HCT116 (cell line): Measurements from ENCODE around the gene RIMBP2. TPM values are rescaled to one million over a fixed set of nuclear protein-coding genes. Genes with fewer than 3 reads are reported as not detected.

Source experiments
- ATAC-seq: fragments of 200-7000 bp; cut with Tn5 transposase; 2 replicates; pipeline ENCODE4 v1.9.1; 2020; ENCODE audit warnings: mild to moderate bottlenecking, moderate library complexity
- BruUV-seq: library from RNA; stranded (reverse); fragments of 400-500 nt; replicated peaks from 2 replicates; lab custom pipeline; 2021; lab: Mats Ljungman, UMichigan
- CTCF ChIA-PET: fragments of 300-600 bp; sonication (Branson Sonifier 250); formaldehyde crosslinking; loops from one replicate; lab custom pipeline; 2021; ENCODE audit warnings: antibody characterized with exemption; lab: Charles Lee
- POLR2A ChIA-PET: fragments of 300-600, 350-600 bp; sonication (Branson Sonifier 250); formaldehyde crosslinking; loops from one replicate; lab custom pipeline; 2021; ENCODE audit warnings: antibody characterized with exemption; lab: Charles Lee
- RAD21 ChIA-PET, 2 experiments: fragments of 300-600 bp; sonication (Branson Sonifier 250); formaldehyde crosslinking; loops; one replicate each; lab custom pipeline; 2023; ENCODE audit warnings: low total read pairs in 2 of 2; ENCODE audit not compliant: uncharacterized antibody in 2 of 2, unreplicated experiment in 2 of 2, low non-redundant PET in 1 of 2; lab: Charles Lee
- DNase-seq: peaks from one replicate; pipeline ENCODE4 v3.0.0-alpha.2; 2010; ENCODE audit warnings: low read depth, low spot score
- H2AFZ ChIP-seq: fragments of 200-600 bp; shearing (Covaris generic), sonication (generic); 2 replicates; pipeline ENCODE4 v1.6.1; 2017; ENCODE audit warnings: low read depth, mixed run types, mixed read lengths, antibody characterized with exemption, low read length; ENCODE audit not compliant: poor library complexity, severe bottlenecking
- H3K27ac ChIP-seq: 2 replicates; pipeline ENCODE4 v1.5.1; 2012; ENCODE audit warnings: low read depth, low read length
- H3K27me3 ChIP-seq: fragments of 200-600 bp; sonication (generic); 2 replicates; pipeline ENCODE4 v1.6.1; 2016; ENCODE audit warnings: mixed run types, low read length, mixed read lengths; ENCODE audit not compliant: insufficient read depth
- H3K36me3 ChIP-seq, 2 experiments: fragments of 200-500 bp in 1 of 2; fragments of 200-600 bp in 1 of 2; sonication (Bioruptor generic) in 1 of 2; sonication (generic) in 1 of 2; 2 replicates each; pipeline versions ENCODE4 v1.5.1 to v1.6.1; 2014 to 2016; ENCODE audit warnings: low read length in 2 of 2, inconsistent platforms in 1 of 2, mixed read lengths in 1 of 2, mixed run types in 1 of 2; ENCODE audit not compliant: insufficient read depth in 2 of 2, control insufficient read depth in 1 of 2
- H3K4me1 ChIP-seq, 2 experiments: fragments of 200-600 bp in 1 of 2; sonication (generic) in 1 of 2; 2 replicates each; pipeline versions ENCODE4 v1.5.1 to v1.6.1; 2012 to 2017; ENCODE audit warnings: low read length in 2 of 2, inconsistent platforms in 1 of 2, mild to moderate bottlenecking in 1 of 2, mixed read lengths in 1 of 2, mixed run types in 1 of 2, moderate library complexity in 1 of 2; ENCODE audit not compliant: insufficient read depth in 2 of 2, control insufficient read depth in 1 of 2
- H3K4me2 ChIP-seq: fragments of 200-600 bp; sonication (generic); 2 replicates; pipeline ENCODE4 v1.6.1; 2017; ENCODE audit warnings: mixed run types, low read length, mixed read lengths
- H3K4me3 ChIP-seq, 2 experiments: fragments of 200-600 bp in 1 of 2; sonication (generic) in 1 of 2; replicated peaks in 1 of 2; 2 replicates each; pipeline ENCODE4 v1.5.1; 2011 to 2016; ENCODE audit warnings: low read length in 2 of 2, control low read depth in 1 of 2, low read depth in 1 of 2, mild to moderate bottlenecking in 1 of 2, mixed read lengths in 1 of 2, mixed run types in 1 of 2
- H3K79me2 ChIP-seq: fragments of 200-600 bp; sonication (generic); 2 replicates; pipeline ENCODE4 v1.6.1; 2017; ENCODE audit warnings: mild to moderate bottlenecking, mixed run types, low read length, moderate library complexity, mixed read lengths; ENCODE audit not compliant: insufficient read depth
- H3K9ac ChIP-seq: fragments of 200-600 bp; sonication (generic); 2 replicates; pipeline ENCODE4 v1.6.1; 2016; ENCODE audit warnings: low read length, mixed read lengths
- H3K9me2 ChIP-seq: fragments of 200-600 bp; sonication (generic), shearing (Covaris generic); 2 replicates; pipeline ENCODE4 v1.6.1; 2017; ENCODE audit warnings: mixed run types, mild to moderate bottlenecking, moderate library complexity; ENCODE audit not compliant: insufficient read depth
- H3K9me3 ChIP-seq, 2 experiments: fragments of 200-500 bp in 1 of 2; fragments of 200-600 bp in 1 of 2; sonication (Bioruptor generic) in 1 of 2; sonication (generic) in 1 of 2; 2 replicates each; pipeline ENCODE4 v1.6.1; 2014 to 2017; ENCODE audit warnings: low read length in 2 of 2, mixed read lengths in 2 of 2, inconsistent platforms in 1 of 2, low read depth in 1 of 2, mild to moderate bottlenecking in 1 of 2, mixed run types in 1 of 2, moderate library complexity in 1 of 2; ENCODE audit not compliant: control insufficient read depth in 1 of 2, insufficient read depth in 1 of 2
- H4K20me1 ChIP-seq: fragments of 200-600 bp; sonication (generic), shearing (Covaris generic); 2 replicates; pipeline ENCODE4 v1.6.1; 2017; ENCODE audit warnings: mixed run types, mild to moderate bottlenecking, moderate library complexity; ENCODE audit not compliant: insufficient read depth
- CBX3 ChIP-seq: IDR thresholded peaks from 2 replicates; pipeline ENCODE4 v1.6.1; 2012; ENCODE audit warnings: low read depth
- CEBPB ChIP-seq: IDR thresholded peaks from 2 replicates; pipeline ENCODE4 v1.6.1; 2012; ENCODE audit warnings: low read depth
- EGR1 ChIP-seq: IDR thresholded peaks from 2 replicates; pipeline ENCODE4 v1.6.1; 2012; ENCODE audit warnings: low read depth
- EZH2 ChIP-seq: fragments of 200-600 bp; sonication (generic); IDR thresholded peaks from 2 replicates; pipeline ENCODE4 v1.6.1; 2017; ENCODE audit warnings: antibody characterized with exemption, mixed run types
- JUND ChIP-seq: IDR thresholded peaks from 2 replicates; pipeline ENCODE4 v1.6.1; 2012
- POLR2A ChIP-seq: IDR thresholded peaks from 2 replicates; pipeline ENCODE4 v1.7.0; 2011; ENCODE audit warnings: borderline replicate concordance; ENCODE audit not compliant: insufficient read depth, insufficient read length; ENCODE audit errors: extremely low read depth
- POLR2AphosphoS5 ChIP-seq: IDR thresholded peaks from 2 replicates; pipeline ENCODE4 v1.6.1; 2011; ENCODE audit warnings: mild to moderate bottlenecking, low read depth, low read length, moderate library complexity
- RAD21 ChIP-seq: IDR thresholded peaks from 2 replicates; pipeline ENCODE4 v1.6.1; 2012; ENCODE audit warnings: low read depth, mild to moderate bottlenecking
- SIN3A ChIP-seq: IDR thresholded peaks from 2 replicates; pipeline ENCODE4 v1.6.1; 2012; ENCODE audit warnings: low read depth
- SP1 ChIP-seq: IDR thresholded peaks from 2 replicates; pipeline ENCODE4 v1.6.1; 2012; ENCODE audit warnings: low read depth
- TCF7L2 ChIP-seq: IDR thresholded peaks from 2 replicates; pipeline ENCODE4 v1.7.0; 2011; ENCODE audit warnings: borderline replicate concordance, inconsistent platforms; ENCODE audit not compliant: insufficient read depth, insufficient read length; ENCODE audit errors: extremely low read depth
- ZNF274 ChIP-seq: fragments of 200-500 bp; sonication (Bioruptor generic); IDR thresholded peaks from 2 replicates; pipeline ENCODE4 v1.6.1; 2014; ENCODE audit warnings: mild to moderate bottlenecking, low read depth, low read length, inconsistent platforms
- intact Hi-C: fragments of 100-400 bp; cut with micrococcal nuclease; formaldehyde crosslinking; loops from 2 replicates; pipeline ENCODE4 v1.10.0; 2022
- total RNA-seq: library from RNA; stranded (reverse); gene quantifications from one replicate; pipeline ENCODE4 v1.2.1, GENCODE V29; 2021; ENCODE audit not compliant: unreplicated experiment
- TF ChIP-seq, protein P1 (sequence below): IDR thresholded peaks from 2 replicates; pipeline ENCODE4 v1.6.1; 2012
- TF ChIP-seq, protein P2 (sequence below): IDR thresholded peaks from 2 replicates; pipeline ENCODE4 v1.6.1; 2012; ENCODE audit warnings: low read depth
- TF ChIP-seq, protein P3 (sequence below), 3 experiments: fragments of 200-600 bp in 1 of 3; sonication (generic) in 1 of 3; IDR thresholded peaks in 2 of 3; conservative IDR thresholded peaks in 1 of 3; 2 replicates each; pipeline ENCODE4 v1.5.1; 2012 to 2017; ENCODE audit warnings: low read depth in 2 of 3, low read length in 2 of 3, antibody characterized with exemption in 1 of 3, borderline replicate concordance in 1 of 3, control low read depth in 1 of 3, mild to moderate bottlenecking in 1 of 3, mixed read lengths in 1 of 3, mixed run types in 1 of 3, moderate library complexity in 1 of 3; ENCODE audit not compliant: insufficient read depth in 1 of 3

Gene RIMBP2
- total RNA-seq, 1 experiment from 2014 or later: not detected

DNA sequence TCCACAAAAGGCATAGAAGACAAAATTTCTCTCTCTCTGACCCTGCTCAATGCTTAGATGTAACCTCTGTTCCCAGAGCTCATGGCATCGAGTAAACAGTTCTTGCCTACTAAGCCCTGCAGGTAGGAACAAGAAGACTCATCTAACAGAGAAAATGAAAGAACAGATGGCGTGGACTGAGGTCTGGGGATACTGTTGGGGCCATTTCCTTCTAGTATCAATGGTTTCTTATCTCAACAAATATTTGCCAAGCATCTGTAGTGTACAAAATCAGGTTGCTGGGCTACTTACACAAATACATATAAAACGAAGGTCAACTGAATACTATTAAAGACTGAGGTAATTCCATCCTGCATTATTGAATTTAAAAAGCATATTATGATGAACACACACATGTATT, 93.3 kb downstream of the RIMBP2 start:
- no peak for DNase-seq
- no peaks in the 10 kb centered on the region for H4K20me1 ChIP-seq
- CTCF ChIA-PET: no interaction called here
- POLR2A ChIA-PET: no interaction called here
- no peaks in the 10 kb centered on the region for H3K4me1 ChIP-seq
- TF ChIP-seq CBX3 (no peak), TCF7L2 (no peak), ZNF274 (no peak), JUND (no peak), POLR2A (no peak), RAD21 (no peak)
- TF ChIP-seq, protein P1, sequence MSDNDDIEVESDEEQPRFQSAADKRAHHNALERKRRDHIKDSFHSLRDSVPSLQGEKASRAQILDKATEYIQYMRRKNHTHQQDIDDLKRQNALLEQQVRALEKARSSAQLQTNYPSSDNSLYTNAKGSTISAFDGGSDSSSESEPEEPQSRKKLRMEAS: no peak
- TF ChIP-seq, all 23 proteins: peak for 0
- no TSS peak for BruUV-seq
- intact Hi-C loops: no loop called here
- Histone ChIP-seq H3K4me3 (no peak overlapping the region), H3K9me3 (peaks cover 0 to 3% of the 10 kb centered on the region in 2 experiments; a peak in 1 of 4 replicates), H2AFZ (no peak overlapping the region), H3K36me3 (no peaks in the 10 kb centered on the region), H3K9me2 (no peaks in the 10 kb centered on the region), H3K79me2 (no peaks in the 10 kb centered on the region), H3K27me3 (no peaks in the 10 kb centered on the region), H3K27ac (no peak overlapping the region), H3K4me2 (no peak overlapping the region), H3K9ac (no peak overlapping the region)
- no peak for ATAC-seq
- RAD21 ChIA-PET: no interaction called here

DNA sequence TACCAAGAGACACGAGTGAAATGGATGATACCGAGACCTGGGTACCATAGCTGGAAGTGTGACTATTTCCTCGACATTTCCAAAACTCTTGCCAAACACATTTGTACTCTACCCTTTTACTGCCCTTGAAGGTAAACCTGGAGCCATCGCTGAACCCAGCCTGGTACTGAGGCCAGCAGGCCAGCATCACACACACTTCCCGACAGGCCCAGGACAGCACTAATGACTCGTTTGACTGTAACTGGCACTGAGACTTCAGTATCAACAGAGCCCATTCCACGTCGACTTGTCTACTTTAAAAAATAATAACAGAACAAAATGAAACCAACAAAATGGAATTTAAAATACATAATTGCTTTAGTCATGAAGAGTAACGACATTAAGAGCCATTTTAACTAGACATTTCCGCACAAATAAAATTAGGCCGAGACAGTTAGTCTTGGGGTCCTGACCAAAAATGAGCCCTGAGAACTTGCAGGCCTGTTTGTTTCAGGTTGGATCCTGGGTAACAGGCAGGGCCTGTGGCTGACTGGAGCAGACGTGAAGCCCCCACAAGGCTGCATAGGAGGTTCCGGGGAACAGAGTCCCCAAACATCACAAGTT, 94.3 kb downstream of the RIMBP2 start:
- no peaks in the 10 kb centered on the region for H4K20me1 ChIP-seq
- no peak for DNase-seq
- H3K4me1 ChIP-seq: no peaks in the 10 kb centered on the region
- no TSS peak for BruUV-seq
- H3K27ac ChIP-seq: no peak overlapping the region
- no peaks in the 10 kb centered on the region for H3K9me2 ChIP-seq
- no peak overlapping the region for H3K9ac ChIP-seq
- H3K4me2 ChIP-seq: no peak overlapping the region
- no peak for ATAC-seq
- peaks cover 0 to 3% of the 10 kb centered on the region in 2 experiments; a peak in 1 of 4 replicates for H3K9me3 ChIP-seq
- no peaks in the 10 kb centered on the region for H3K36me3 ChIP-seq
- no peaks in the 10 kb centered on the region for H3K27me3 ChIP-seq
- intact Hi-C loops: no loop called here
- ChIA-PET CTCF (no interaction called here), POLR2A (no interaction called here), RAD21 (no interaction called here)
- H3K79me2 ChIP-seq: no peaks in the 10 kb centered on the region
- no peak overlapping the region for H3K4me3 ChIP-seq
- no peak overlapping the region for H2AFZ ChIP-seq
- no peak for TF ChIP-seq ZNF274
- TF ChIP-seq CEBPB: no peak
- no peak for TF ChIP-seq JUND
- TF ChIP-seq, protein P2, sequence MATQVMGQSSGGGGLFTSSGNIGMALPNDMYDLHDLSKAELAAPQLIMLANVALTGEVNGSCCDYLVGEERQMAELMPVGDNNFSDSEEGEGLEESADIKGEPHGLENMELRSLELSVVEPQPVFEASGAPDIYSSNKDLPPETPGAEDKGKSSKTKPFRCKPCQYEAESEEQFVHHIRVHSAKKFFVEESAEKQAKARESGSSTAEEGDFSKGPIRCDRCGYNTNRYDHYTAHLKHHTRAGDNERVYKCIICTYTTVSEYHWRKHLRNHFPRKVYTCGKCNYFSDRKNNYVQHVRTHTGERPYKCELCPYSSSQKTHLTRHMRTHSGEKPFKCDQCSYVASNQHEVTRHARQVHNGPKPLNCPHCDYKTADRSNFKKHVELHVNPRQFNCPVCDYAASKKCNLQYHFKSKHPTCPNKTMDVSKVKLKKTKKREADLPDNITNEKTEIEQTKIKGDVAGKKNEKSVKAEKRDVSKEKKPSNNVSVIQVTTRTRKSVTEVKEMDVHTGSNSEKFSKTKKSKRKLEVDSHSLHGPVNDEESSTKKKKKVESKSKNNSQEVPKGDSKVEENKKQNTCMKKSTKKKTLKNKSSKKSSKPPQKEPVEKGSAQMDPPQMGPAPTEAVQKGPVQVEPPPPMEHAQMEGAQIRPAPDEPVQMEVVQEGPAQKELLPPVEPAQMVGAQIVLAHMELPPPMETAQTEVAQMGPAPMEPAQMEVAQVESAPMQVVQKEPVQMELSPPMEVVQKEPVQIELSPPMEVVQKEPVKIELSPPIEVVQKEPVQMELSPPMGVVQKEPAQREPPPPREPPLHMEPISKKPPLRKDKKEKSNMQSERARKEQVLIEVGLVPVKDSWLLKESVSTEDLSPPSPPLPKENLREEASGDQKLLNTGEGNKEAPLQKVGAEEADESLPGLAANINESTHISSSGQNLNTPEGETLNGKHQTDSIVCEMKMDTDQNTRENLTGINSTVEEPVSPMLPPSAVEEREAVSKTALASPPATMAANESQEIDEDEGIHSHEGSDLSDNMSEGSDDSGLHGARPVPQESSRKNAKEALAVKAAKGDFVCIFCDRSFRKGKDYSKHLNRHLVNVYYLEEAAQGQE: no peak
- TF ChIP-seq POLR2AphosphoS5: no peak
- TF ChIP-seq, protein P3, sequence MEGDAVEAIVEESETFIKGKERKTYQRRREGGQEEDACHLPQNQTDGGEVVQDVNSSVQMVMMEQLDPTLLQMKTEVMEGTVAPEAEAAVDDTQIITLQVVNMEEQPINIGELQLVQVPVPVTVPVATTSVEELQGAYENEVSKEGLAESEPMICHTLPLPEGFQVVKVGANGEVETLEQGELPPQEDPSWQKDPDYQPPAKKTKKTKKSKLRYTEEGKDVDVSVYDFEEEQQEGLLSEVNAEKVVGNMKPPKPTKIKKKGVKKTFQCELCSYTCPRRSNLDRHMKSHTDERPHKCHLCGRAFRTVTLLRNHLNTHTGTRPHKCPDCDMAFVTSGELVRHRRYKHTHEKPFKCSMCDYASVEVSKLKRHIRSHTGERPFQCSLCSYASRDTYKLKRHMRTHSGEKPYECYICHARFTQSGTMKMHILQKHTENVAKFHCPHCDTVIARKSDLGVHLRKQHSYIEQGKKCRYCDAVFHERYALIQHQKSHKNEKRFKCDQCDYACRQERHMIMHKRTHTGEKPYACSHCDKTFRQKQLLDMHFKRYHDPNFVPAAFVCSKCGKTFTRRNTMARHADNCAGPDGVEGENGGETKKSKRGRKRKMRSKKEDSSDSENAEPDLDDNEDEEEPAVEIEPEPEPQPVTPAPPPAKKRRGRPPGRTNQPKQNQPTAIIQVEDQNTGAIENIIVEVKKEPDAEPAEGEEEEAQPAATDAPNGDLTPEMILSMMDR (IDR thresholded peaks at IDR 0.05 in 2 of 3, conservative IDR thresholded peaks at IDR 0.05 in 1 of 3; ENCODE audit: borderline replicate concordance in 1 of 3, insufficient read depth in 1 of 3, low read depth in 2 of 3, low read length in 2 of 3): no peak
- TF ChIP-seq, protein P1: no peak
- no peak for TF ChIP-seq EZH2
- TF ChIP-seq SIN3A: no peak
- TF ChIP-seq SP1: no peak
- no peak for TF ChIP-seq RAD21
- no peak for TF ChIP-seq EGR1
- no peak for TF ChIP-seq TCF7L2
